Keratinocyte (primary cell): ENCODE data around the gene NR6A1. TPM values are rescaled to one million over a fixed set of nuclear protein-coding genes. Genes with fewer than 3 reads are reported as not detected.

Source experiments
- DNase-seq: peaks from one replicate; pipeline ENCODE4 v3.0.0-alpha.2; 2011; ENCODE audit warnings: low read depth, missing footprints, low spot score
- FAIRE-seq: peaks from 2 replicates; lab custom pipeline; 2011; peaks lifted over from hg19 to GRCh38; lab: Jason Lieb, UNC
- H2AFZ ChIP-seq: 2 replicates; pipeline ENCODE4 v1.6.0; 2012; ENCODE audit warnings: low read length, control low read depth, inconsistent platforms; ENCODE audit not compliant: control insufficient read depth
- H3K27ac ChIP-seq: 2 replicates; pipeline ENCODE4 v1.5.1; 2011; ENCODE audit warnings: low read length; ENCODE audit not compliant: control insufficient read depth, insufficient read depth
- H3K27me3 ChIP-seq: 3 replicates; pipeline ENCODE4 v1.6.0; 2011; ENCODE audit warnings: low read length; ENCODE audit not compliant: control insufficient read depth, insufficient read depth; ENCODE audit errors: extremely low read depth
- H3K36me3 ChIP-seq, 2 experiments: 2 replicates in 1 of 2; 3 replicates in 1 of 2; pipeline ENCODE4 v1.5.1; 2011; ENCODE audit warnings: low read length in 2 of 2, mild to moderate bottlenecking in 1 of 2; ENCODE audit not compliant: control insufficient read depth in 2 of 2, insufficient read depth in 2 of 2; ENCODE audit errors: extremely low read depth in 1 of 2
- H3K4me1 ChIP-seq: 3 replicates; pipeline ENCODE4 v1.5.1; 2011; ENCODE audit warnings: low read length; ENCODE audit not compliant: control insufficient read depth, insufficient read depth; ENCODE audit errors: extremely low read depth
- H3K4me2 ChIP-seq: 3 replicates; pipeline ENCODE4 v1.6.0; 2011; ENCODE audit warnings: low read depth, low read length; ENCODE audit not compliant: control insufficient read depth, insufficient read depth; ENCODE audit errors: extremely low read depth
- H3K4me3 ChIP-seq, 3 experiments: fragments of 200-600 bp in 1 of 3; sonication (generic) in 1 of 3; 2 replicates in 2 of 3; 3 replicates in 1 of 3; pipeline ENCODE4 v1.5.1; 2011 to 2016; ENCODE audit warnings: low read length in 3 of 3, mild to moderate bottlenecking in 3 of 3, control low read depth in 2 of 3, inconsistent platforms in 1 of 3, low read depth in 1 of 3, mixed read lengths in 1 of 3, mixed run types in 1 of 3, moderate library complexity in 1 of 3; ENCODE audit not compliant: control insufficient read depth in 2 of 3, insufficient read depth in 2 of 3; ENCODE audit errors: extremely low read depth in 1 of 3
- H3K79me2 ChIP-seq: 2 replicates; pipeline ENCODE4 v1.6.0; 2012; ENCODE audit warnings: low read length; ENCODE audit not compliant: control insufficient read depth, insufficient read depth
- H3K9ac ChIP-seq: 3 replicates; pipeline ENCODE4 v1.6.0; 2011; ENCODE audit warnings: low read length; ENCODE audit not compliant: control insufficient read depth, insufficient read depth; ENCODE audit errors: extremely low read depth
- H3K9me1 ChIP-seq: 3 replicates; pipeline ENCODE4 v1.6.0; 2011; ENCODE audit warnings: low read length; ENCODE audit not compliant: control insufficient read depth, insufficient read depth; ENCODE audit errors: extremely low read depth
- H3K9me3 ChIP-seq: 2 replicates; pipeline ENCODE4 v1.5.1; 2012; ENCODE audit warnings: low read depth, low read length; ENCODE audit not compliant: control insufficient read depth
- H4K20me1 ChIP-seq: 3 replicates; pipeline ENCODE4 v1.6.0; 2011; ENCODE audit warnings: low read length; ENCODE audit not compliant: control insufficient read depth, insufficient read depth; ENCODE audit errors: extremely low read depth
- CTCF ChIP-seq, 3 experiments: IDR thresholded peaks in 1 of 3; conservative IDR thresholded peaks in 1 of 3; optimal IDR thresholded peaks in 1 of 3; 2 replicates in 2 of 3; 3 replicates in 1 of 3; pipeline versions ENCODE3 to v1.5.1; 2011; ENCODE audit warnings: low read length in 3 of 3, mild to moderate bottlenecking in 3 of 3, moderate library complexity in 2 of 3, control low read depth in 1 of 3, inconsistent platforms in 1 of 3; ENCODE audit not compliant: insufficient read depth in 2 of 3; ENCODE audit errors: extremely low read depth in 1 of 3
- EZH2 ChIP-seq: IDR thresholded peaks from one replicate; pipeline ENCODE4 v1.6.1; 2012; ENCODE audit warnings: inconsistent platforms, mild to moderate bottlenecking, low read length, moderate library complexity
- dilution Hi-C: fragments of 300-500 bp; cut with MboI; formaldehyde crosslinking; loops from one replicate; pipeline ENCODE4 v1.7.0; 2020; ENCODE audit warnings: low sequenced_read_pairs; ENCODE audit not compliant: extremely low pct_ligation_motif_present
- polyA minus RNA-seq, 3 experiments: library from RNA; depleted of rRNA, polyadenylated mRNA; stranded (reverse); fragments of >200 nt; gene quantifications; 1 replicate in 1 of 3; 2 replicates in 1 of 3; 3 replicates in 1 of 3; pipeline ENCODE4 v1.2.3, GENCODE V29; 2011
- polyA plus RNA-seq, 5 experiments: library from polyadenylated mRNA; depleted of rRNA in 3 of 5; stranded (reverse) in 3 of 5; stranded (forward) in 1 of 5; unstranded in 1 of 5; fragments of >200 nt; gene quantifications; 1 replicate in 1 of 5; 2 replicates in 3 of 5; 3 replicates in 1 of 5; pipeline versions ENCODE4 v1.2.1 to v1.2.3, GENCODE V29; 2011 to 2012; ENCODE audit warnings: missing spikeins in 2 of 5, low read depth in 1 of 5, low replicate concordance in 1 of 5

NR6A1 gene
- 1.1 to 1.9 TPM (median 1.8 TPM) in 3 replicates for polyA plus RNA-seq
- polyA plus RNA-seq (2011; ENCODE audit: low read depth), result 0.76 TPM
- 0.60 and 0.69 TPM in 2 replicates for polyA plus RNA-seq (2011; cell fraction: cytosol; rRNA removed)
- 5.9 and 6.4 TPM in 2 replicates for polyA plus RNA-seq (2011; cell fraction: nucleus; rRNA removed)
- polyA plus RNA-seq (2012; ENCODE audit: low replicate concordance), result 0.91 and 1.5 TPM in 2 replicates
- polyA minus RNA-seq, result 3.9 to 8.4 TPM (median 8.1 TPM) in 3 replicates
- 0.96 TPM for polyA minus RNA-seq (2011; cell fraction: cytosol; rRNA and poly(A)+ RNA removed)
- polyA minus RNA-seq (2011; cell fraction: nucleus; rRNA and poly(A)+ RNA removed), result 4.2 and 7.4 TPM in 2 replicates

DNA sequence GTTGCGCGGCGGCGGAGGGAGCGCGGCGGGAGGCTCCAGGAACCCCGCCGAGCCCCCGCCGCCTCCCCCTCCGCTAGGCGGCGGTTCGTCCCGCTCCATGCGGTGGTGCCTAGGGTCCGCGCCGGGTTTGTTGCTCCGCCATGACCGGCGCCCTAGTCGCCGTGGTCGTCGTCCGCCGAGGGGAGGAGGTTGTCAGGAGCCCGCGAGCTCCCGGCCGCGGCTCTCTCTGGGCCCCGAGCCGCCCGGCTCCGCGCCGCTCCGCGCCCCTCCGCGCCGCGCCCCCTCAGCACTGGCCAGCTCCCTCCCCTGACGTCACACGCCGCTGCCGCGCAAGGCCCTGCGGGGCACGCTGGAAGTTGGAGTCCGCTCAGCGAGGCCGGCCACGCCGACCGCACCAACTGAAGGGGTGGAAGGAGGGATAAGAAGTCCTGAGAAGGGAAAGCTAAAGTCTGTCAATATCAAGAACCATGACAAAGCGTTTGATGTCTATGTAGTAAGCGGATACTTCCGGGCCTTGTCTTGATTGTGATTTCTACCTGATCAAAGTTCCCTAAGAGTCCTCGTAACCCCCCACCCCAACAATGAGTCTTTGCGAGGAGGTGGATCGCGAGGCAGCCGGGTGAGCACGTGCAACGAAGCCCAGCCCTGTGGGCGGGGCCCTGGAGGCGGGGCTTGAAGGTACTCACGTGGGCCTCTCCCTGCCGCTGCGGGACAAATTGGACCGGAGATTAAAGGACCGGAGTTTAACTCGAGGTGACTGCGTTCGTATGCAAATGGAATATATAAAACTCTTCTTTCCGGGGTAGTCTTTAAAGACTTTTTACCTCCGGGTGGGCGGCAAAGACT lies at the start of gene NR6A1:
NR6A1 (minus strand) TSS at position 291 of the 846 bp plus-strand sequence.
- Histone ChIP-seq H2AFZ (peak within 1 kb of the TSS; percentile 89), H3K4me1 (peaks cover 7% of the 10 kb centered on the region), H3K27ac (peak within 1 kb of the TSS; percentile 86), H3K9me1 (no peaks in the 10 kb centered on the region), H4K20me1 (no peaks in the 10 kb centered on the region), H3K9me3 (no peaks in the 10 kb centered on the region), H3K4me3 (peak within 1 kb of the TSS; percentile 79 to 82 (median 82)), H3K36me3 (no peaks in the 10 kb centered on the region), H3K27me3 (peaks cover 3% of the 10 kb centered on the region), H3K9ac (peak within 1 kb of the TSS; percentile 76), H3K4me2 (peak within 1 kb of the TSS; percentile 69), H3K79me2 (peaks cover 1% of the 10 kb centered on the region)
- dilution Hi-C loops, result no loop called here
- DNase-seq, result peak; percentile 62
- peak; percentile 57 for FAIRE-seq
- no peak for TF ChIP-seq EZH2
- peak in 2 of 3 experiments; percentile 22 to 30 for TF ChIP-seq CTCF (optimal IDR thresholded peaks at IDR 0.05 in 1 of 3, IDR thresholded peaks at IDR 0.05 in 1 of 3, conservative IDR thresholded peaks at IDR 0.05 in 1 of 3; ENCODE audit: extremely low read depth in 1 of 3, insufficient read depth in 2 of 3, low read length in 3 of 3)

GRCh38 chr9:124818431-124819281 lies 47.5 kb upstream of the NR6A1 start:
- dilution Hi-C loops, result no loop called here
- FAIRE-seq (peak; percentile 93), DNase-seq (peak; percentile 100)
- TF ChIP-seq CTCF (optimal IDR thresholded peaks at IDR 0.05 in 1 of 3, IDR thresholded peaks at IDR 0.05 in 1 of 3, conservative IDR thresholded peaks at IDR 0.05 in 1 of 3; ENCODE audit: extremely low read depth in 1 of 3, insufficient read depth in 2 of 3, low read length in 3 of 3) (peak in 2 of 3 experiments; percentile 8 to 9), EZH2 (no peak)
- Histone ChIP-seq H3K4me2 (peak overlapping the region; percentile 74), H3K4me1 (peaks cover 33% of the 10 kb centered on the region), H3K9me1 (no peaks in the 10 kb centered on the region), H2AFZ (peak overlapping the region; percentile 48), H3K4me3 (peak overlapping the region in 2 of 3 experiments; percentile 43 to 52), H3K36me3 (no peaks in the 10 kb centered on the region), H3K27ac (peak overlapping the region; percentile 88), H3K79me2 (no peaks in the 10 kb centered on the region), H3K27me3 (no peaks in the 10 kb centered on the region), H4K20me1 (no peaks in the 10 kb centered on the region), H3K9me3 (no peaks in the 10 kb centered on the region), H3K9ac (peak overlapping the region; percentile 74)
